HG03571 (cell line): ENCODE results near the gene ITGAE.
"Not testable (repeated sequence)": the region's sequence is repeated elsewhere in the genome, so short reads cannot be mapped to it uniquely, and the experiment has no call there.

Experiments used
- ATAC-seq: cut with Tn5 transposase; IDR thresholded peaks from one replicate; pipeline ENCODE4 v1.9.1; 2021; ENCODE audit not compliant: unreplicated experiment

ITGAE gene

GRCh38 chr17:3732210-3732621 is 68.8 kb downstream of the ITGAE start:
- no peak for ATAC-seq

- ATAC-seq = no peak
Observed at GRCh38 chr17:3730881-3731429, 70.0 kb downstream of the ITGAE start.

GRCh38 chr17:3729881-3730280 is 71.1 kb downstream of the ITGAE start:
- no peak for ATAC-seq

- ATAC-seq = not testable (repeated sequence)
Observed at GRCh38 chr17:3728099-3728498, 72.9 kb downstream of the ITGAE start.

GRCh38 chr17:3727041-3727440 is 73.9 kb downstream of the ITGAE start:
- no peak for ATAC-seq

- ATAC-seq = no peak
Observed at GRCh38 chr17:3724378-3725077, 76.5 kb downstream of the ITGAE start.

GRCh38 chr17:3723556-3724377 is 77.2 kb downstream of the ITGAE start, which contains the start of gene HASPIN:
Gene HASPIN, plus strand, starts transcription at chr17:3723903. Its CDS starts 33 bp downstream, at chr17:3723936.
- ATAC-seq = peak; percentile 84

- ATAC-seq = no peak
Observed at GRCh38 chr17:3723188-3723555, 77.8 kb downstream of the ITGAE start.

- no peak for ATAC-seq
Observed at GRCh38 chr17:3722716-3723115, 78.3 kb downstream of the ITGAE start.

GRCh38 chr17:3719265-3719664 is 81.7 kb downstream of the ITGAE start:
- no peak for ATAC-seq

- no peak for ATAC-seq
Observed at GRCh38 chr17:3718201-3718600, 82.8 kb downstream of the ITGAE start.

GRCh38 chr17:3715296-3715695 is 85.7 kb downstream of the ITGAE start:
- no peak for ATAC-seq

GRCh38 chr17:3712811-3713463 is 88.1 kb downstream of the ITGAE start:
- ATAC-seq = no peak

- ATAC-seq = peak; percentile 97
Observed at GRCh38 chr17:3710951-3711383, 90.0 kb downstream of the ITGAE start.

- no peak for ATAC-seq
Observed at GRCh38 chr17:3708366-3708765, 92.6 kb downstream of the ITGAE start.

GRCh38 chr17:3705718-3705984 is 95.3 kb downstream of the ITGAE start:
- not testable (repeated sequence) for ATAC-seq

- no peak for ATAC-seq
Observed at GRCh38 chr17:3704931-3705717, 95.9 kb downstream of the ITGAE start.

- not testable (repeated sequence) for ATAC-seq
Observed at GRCh38 chr17:3702041-3702539, 98.9 kb downstream of the ITGAE start.

GRCh38 chr17:3699951-3700350 is 101.0 kb downstream of the ITGAE start:
- no peak for ATAC-seq

GRCh38 chr17:3698139-3698538 is 102.8 kb downstream of the ITGAE start:
- ATAC-seq = no peak

- ATAC-seq = no peak
Observed at GRCh38 chr17:3697103-3697476, 103.9 kb downstream of the ITGAE start.
